HepG2 (cell line): Measurements from ENCODE around the gene PPIL3. TPM values are rescaled to one million over a fixed set of nuclear protein-coding genes. Genes with fewer than 3 reads are reported as not detected.

ENCODE experiments used
- AHDC1 ChIP-seq: sonication (generic); formaldehyde crosslinking; IDR thresholded peaks from 2 replicates; pipeline ENCODE4 v1.5.1; 2020; ENCODE audit warnings: mild to moderate bottlenecking, missing genetic modification reagents, borderline replicate concordance
- DRAP1 ChIP-seq: IDR thresholded peaks from 2 replicates; pipeline ENCODE4 v1.6.1; 2016; ENCODE audit warnings: missing genetic modification reagents, missing compliant biosample characterization
- FOXP1 ChIP-seq, 2 experiments: fragments of 450-650 bp in 1 of 2; IDR thresholded peaks; 2 replicates each; pipeline ENCODE4 v1.6.1; 2017 to 2018; ENCODE audit warnings: antibody characterized with exemption in 1 of 2
- HDAC1 ChIP-seq: sonication (generic); formaldehyde crosslinking; IDR thresholded peaks from 2 replicates; pipeline ENCODE4 v1.5.1; 2020; ENCODE audit warnings: mild to moderate bottlenecking, missing genetic modification reagents
- IRF9 ChIP-seq: sonication (generic); formaldehyde crosslinking; IDR thresholded peaks from 2 replicates; pipeline ENCODE4 v1.8.0; 2022; ENCODE audit warnings: missing genetic modification reagents, mild to moderate bottlenecking, borderline replicate concordance
- NR2F1 ChIP-seq, 2 experiments: fragments of 450-650 bp in 1 of 2; formaldehyde crosslinking in 1 of 2; IDR thresholded peaks; 2 replicates each; pipeline versions ENCODE4 v1.5.0 to v1.6.1; 2016 to 2020; ENCODE audit warnings: mild to moderate bottlenecking in 1 of 2, missing compliant biosample characterization in 1 of 2, missing genetic modification reagents in 1 of 2, moderate library complexity in 1 of 2
- NR2F6 ChIP-seq, 2 experiments: IDR thresholded peaks; 2 replicates each; pipeline ENCODE4 v1.6.1; 2016; ENCODE audit warnings: antibody characterized with exemption in 1 of 2, mild to moderate bottlenecking in 1 of 2
- PAXIP1 ChIP-seq: sonication (generic); formaldehyde crosslinking; conservative IDR thresholded peaks from 2 replicates; pipeline ENCODE4 v1.4.0; 2020; ENCODE audit warnings: mild to moderate bottlenecking, missing genetic modification reagents, moderate library complexity
- SRSF9 ChIP-seq: fragments of 200-400 bp; formaldehyde crosslinking; IDR thresholded peaks from 2 replicates; pipeline ENCODE4 v1.6.1; 2018; ENCODE audit warnings: borderline replicate concordance, mild to moderate bottlenecking, low read depth, low read length; ENCODE audit not compliant: insufficient read depth, poor library complexity, severe bottlenecking
- STAT5B ChIP-seq: sonication (generic); formaldehyde crosslinking; IDR thresholded peaks from 2 replicates; pipeline ENCODE4 v1.4.0; 2020; ENCODE audit warnings: missing genetic modification reagents
- ZBTB7B ChIP-seq: sonication (generic); formaldehyde crosslinking; IDR thresholded peaks from 2 replicates; pipeline ENCODE4 v1.4.0; 2020; ENCODE audit warnings: missing genetic modification reagents
- ZUFSP ChIP-seq: sonication (generic); formaldehyde crosslinking; IDR thresholded peaks from 2 replicates; pipeline ENCODE4 v1.9.0; 2021; ENCODE audit warnings: missing genetic modification reagents, mild to moderate bottlenecking, borderline replicate concordance
- polyA plus RNA-seq, 8 experiments: library from polyadenylated mRNA; depleted of rRNA in 3 of 8; stranded (reverse) in 7 of 8; unstranded in 1 of 8; fragments of >200 nt; fragmentation: Illumina TruSeq in 4 of 8; extraction: Trizol in 4 of 8; gene quantifications; 2 replicates each; pipeline versions ENCODE4 v1.2.1 to v1.2.3, GENCODE V29; 2011 to 2016; ENCODE audit warnings: low read depth in 4 of 8, missing spikeins in 1 of 8, mixed read lengths in 1 of 8; ENCODE audit not compliant: insufficient read depth in 1 of 8
- total RNA-seq, 5 experiments: library from RNA; depleted of rRNA; stranded (reverse); fragments of >200 nt; fragmentation: Illumina TruSeq; extraction: Trizol; gene quantifications; 2 replicates each; pipeline ENCODE4 v1.2.3, GENCODE V29; 2016; ENCODE audit warnings: low read depth in 1 of 5

The PPIL3 gene
- total and polyA plus RNA-seq, 2 of the 13 experiments (the other 11 are each of a cell fraction or from before 2014, with no cell fraction given) = 98.7 to 107 TPM

GRCh38 chr2:200929334-200930249, 40.7 kb upstream of the PPIL3 start (continued):
- TF ChIP-seq AHDC1 (CRISPR knock-in tag) (peak; percentile 39; the same call in 1 of the 2 replicates), IRF9 (no peak), PAXIP1 (CRISPR knock-in tag) (peak; percentile 37), NR2F1 (CRISPR knock-in tag; IDR thresholded peaks at IDR 0.05) (peak in 1 of 2 experiments; percentile 18; a peak in 1 of 4 replicates), NR2F6 (IDR thresholded peaks at IDR 0.05) (peak; percentile 71), NR2F6 (CRISPR knock-in tag; IDR thresholded peaks at IDR 0.05) (no peak), STAT5B (no peak), HDAC1 (CRISPR knock-in tag) (0 out of 2 replicates have a peak, but pooled peaks have one; percentile 27), SRSF9 (no peak), ZUFSP (CRISPR knock-in tag) (no peak), DRAP1 (CRISPR knock-in tag) (no peak), FOXP1 (IDR thresholded peaks at IDR 0.05) (no peak), FOXP1 (CRISPR knock-in tag; IDR thresholded peaks at IDR 0.05) (0 out of 2 replicates have a peak, but pooled peaks have one; percentile 33), ZBTB7B (CRISPR knock-in tag) (0 out of 2 replicates have a peak, but pooled peaks have one; percentile 40)
